K562 (cell line): Measurements from ENCODE around the gene KLK6. TPM values are rescaled to one million over a fixed set of nuclear protein-coding genes. Genes with fewer than 3 reads are reported as not detected.

Source experiments
- ATAC-seq: fragments of 200-7000 bp; cut with Tn5 transposase; 3 replicates; pipeline ENCODE4 v1.9.1; 2020; ENCODE audit warnings: moderate library complexity
- Bru-seq: library from RNA; stranded (reverse); fragments of 400-500 nt; gene quantifications from one replicate; lab custom pipeline; 2021; lab: Mats Ljungman, UMichigan
- BruChase-seq, 2 experiments: library from RNA; stranded (reverse); fragments of 400-500 nt; gene quantifications; one replicate each; lab custom pipeline; 2021; lab: Mats Ljungman, UMichigan
- BruUV-seq: library from RNA; stranded (reverse); fragments of 400-500 nt; replicated peaks from 2 replicates; lab custom pipeline; 2021; lab: Mats Ljungman, UMichigan
- CTCF ChIA-PET: fragments of 300-600 bp; formaldehyde crosslinking; extraction: SDS; loops from one replicate; lab custom pipeline; 2021; ENCODE audit warnings: low intra/inter-chr PET ratio; lab: Yijun Ruan, JAX
- POLR2A ChIA-PET: fragments of 300-600, 350-650 bp; sonication (Branson Sonifier 250); formaldehyde crosslinking; extraction: SDS; loops from one replicate; lab custom pipeline; 2021; ENCODE audit warnings: antibody characterized with exemption, inconsistent platforms; lab: Yijun Ruan, JAX
- DNase-seq, 4 experiments: peaks; one replicate each; pipeline versions ENCODE4 v3.0.0 to v3.0.0-alpha.2; 2011 to 2018; ENCODE audit warnings: low spot score in 3 of 4, mixed read lengths in 3 of 4; ENCODE audit errors: extremely low read depth in 1 of 4
- FAIRE-seq: peaks from 2 replicates; lab custom pipeline; 2011; peaks lifted over from hg19 to GRCh38; lab: Jason Lieb, UNC
- H2AFZ ChIP-seq: 2 replicates; pipeline ENCODE4 v1.6.0; 2011; ENCODE audit warnings: low read depth, low read length, control low read depth, inconsistent platforms
- H3K27ac ChIP-seq: fragments of 200-600 bp; 3 replicates; pipeline ENCODE4 v1.8.0; 2011; ENCODE audit warnings: low read depth, mild to moderate bottlenecking, control low read depth, inconsistent platforms, low read length, moderate library complexity, mixed read lengths; ENCODE audit errors: extremely low read depth
- H3K27me3 ChIP-seq, 2 experiments: fragments of 300-600 bp in 1 of 2; 2 replicates in 1 of 2; 3 replicates in 1 of 2; pipeline versions ENCODE4 v1.6.0 to v1.8.0; 2011; ENCODE audit warnings: inconsistent platforms in 2 of 2, low read length in 2 of 2, mild to moderate bottlenecking in 1 of 2, mixed read lengths in 1 of 2, moderate library complexity in 1 of 2; ENCODE audit not compliant: control insufficient read depth in 2 of 2, insufficient read depth in 2 of 2
- H3K36me3 ChIP-seq: fragments of 300-600 bp; 3 replicates; pipeline ENCODE4 v1.8.0; 2011; ENCODE audit warnings: mild to moderate bottlenecking, low read length, inconsistent platforms; ENCODE audit not compliant: control insufficient read depth, insufficient read depth
- H3K4me1 ChIP-seq, 2 experiments: fragments of 200-600 bp in 1 of 2; replicated peaks in 1 of 2; 2 replicates in 1 of 2; 3 replicates in 1 of 2; pipeline versions ENCODE4 v1.5.1 to v1.8.0; 2011; ENCODE audit warnings: inconsistent platforms in 2 of 2, low read length in 2 of 2, mild to moderate bottlenecking in 1 of 2, mixed read lengths in 1 of 2, moderate library complexity in 1 of 2; ENCODE audit not compliant: control insufficient read depth in 2 of 2, insufficient read depth in 2 of 2
- H3K4me2 ChIP-seq: 2 replicates; pipeline ENCODE4 v1.6.1; 2011; ENCODE audit warnings: low read length, control low read depth, inconsistent platforms, mixed read lengths; ENCODE audit not compliant: insufficient read depth
- H3K4me3 ChIP-seq: fragments of 200-600 bp; sonication (generic), shearing (Covaris generic); 2 replicates; pipeline ENCODE4 v1.5.1; 2016; ENCODE audit warnings: control low read depth, inconsistent platforms
- H3K79me2 ChIP-seq: fragments of 200-600 bp; 3 replicates; pipeline ENCODE4 v1.8.0; 2011; ENCODE audit warnings: low read length, inconsistent platforms; ENCODE audit not compliant: control insufficient read depth, insufficient read depth
- H3K9ac ChIP-seq, 2 experiments: 2 replicates each; pipeline versions ENCODE4 v1.6.0 to v1.6.1; 2011; ENCODE audit warnings: low read depth in 2 of 2, low read length in 2 of 2, control low read depth in 1 of 2, inconsistent platforms in 1 of 2, mild to moderate bottlenecking in 1 of 2, mixed read lengths in 1 of 2; ENCODE audit not compliant: insufficient read depth in 1 of 2
- H3K9me1 ChIP-seq: one replicate; pipeline ENCODE4 v1.6.0; 2011; ENCODE audit warnings: inconsistent platforms, mild to moderate bottlenecking, low read length, moderate library complexity; ENCODE audit not compliant: control insufficient read depth, insufficient read depth
- H3K9me3 ChIP-seq: replicated peaks from 2 replicates; pipeline ENCODE4 v1.5.1; 2011; ENCODE audit warnings: low read depth, low read length, inconsistent platforms; ENCODE audit not compliant: control insufficient read depth, insufficient read depth
- H4K20me1 ChIP-seq: replicated peaks from 2 replicates; pipeline ENCODE4 v1.6.1; 2011; ENCODE audit warnings: low read length, inconsistent platforms, mixed read lengths; ENCODE audit not compliant: control insufficient read depth, insufficient read depth
- POU5F1 ChIP-seq: fragments of 150-350 bp; IDR thresholded peaks from 2 replicates; pipeline ENCODE4 v1.6.1; 2014; ENCODE audit warnings: borderline replicate concordance, low read length, low read depth, mild to moderate bottlenecking; ENCODE audit not compliant: partially characterized antibody
- RERE ChIP-seq: sonication (generic); formaldehyde crosslinking; IDR thresholded peaks from 2 replicates; pipeline ENCODE4 v1.8.0; 2023; ENCODE audit warnings: missing genetic modification reagents, mild to moderate bottlenecking, borderline replicate concordance
- WGBS: fragments of 100-300 bp; shearing (Covaris generic); methylation state at CpG from one replicate; pipeline ENCODE4 v1.1.6; 2016; ENCODE audit warnings: low coverage, mixed read lengths; ENCODE audit not compliant: insufficient coverage; ENCODE audit errors: missing lambda C conversion rate; 5-methylcytosine and 5-hydroxymethylcytosine counted together
- in situ Hi-C: fragments of 300-500 bp; cut with MboI; formaldehyde crosslinking; loops from 4 replicates; pipeline ENCODE4 v1.15.0; 2018; ENCODE audit warnings: inconsistent platforms, mixed read lengths
- intact Hi-C: fragments of 100-400 bp; cut with micrococcal nuclease; formaldehyde crosslinking; loops from 2 replicates; pipeline ENCODE4 v1.14.2; 2022
- long read RNA-seq, 3 experiments: library from polyadenylated mRNA in 2 of 3; library from RNA in 1 of 3; unstranded in 2 of 3; stranded (forward) in 1 of 3; transcript quantifications; one replicate each; pipeline ENCODE4 v2.0.0, GENCODE V29; 2019 to 2022
- polyA minus RNA-seq, 3 experiments: library from RNA; depleted of rRNA, polyadenylated mRNA; stranded (reverse); fragments of >200 nt; gene quantifications; 2 replicates each; pipeline ENCODE4 v1.2.3, GENCODE V29; 2011
- polyA plus RNA-seq, 8 experiments: library from polyadenylated mRNA; depleted of rRNA in 4 of 8; stranded (reverse) in 5 of 8; unstranded in 3 of 8; fragments of >200 nt; fragmentation: Nextera tagmentation in 2 of 8; fragmentation: Illumina TruSeq in 1 of 8; extraction: Ambion mirVana in 2 of 8; extraction: Trizol in 1 of 8; gene quantifications; 2 replicates each; pipeline versions ENCODE4 v1.2.1 to v1.2.3, GENCODE V29; 2011 to 2014; ENCODE audit warnings: inconsistent platforms in 1 of 8, missing spikeins in 1 of 8
- total RNA-seq, 7 experiments: library from RNA; depleted of rRNA in 6 of 7; stranded (reverse); fragments of >200 nt in 6 of 7; fragmentation: Illumina TruSeq in 2 of 7; extraction: Trizol in 2 of 7; gene quantifications; 2 replicates each; pipeline versions ENCODE4 v1.2.1 to v1.2.3, GENCODE V29; 2011 to 2021; ENCODE audit warnings: low replicate concordance in 1 of 7

KLK6 gene
- not detected in 2 replicates for total RNA-seq (2011; cell fraction: chromatin; rRNA removed; ENCODE audit: low replicate concordance)
- total RNA-seq (2011; cell fraction: nucleolus; rRNA removed): not detected in 2 replicates
- total RNA-seq (2011; cell fraction: nucleoplasm; rRNA removed): not detected in 2 replicates
- total RNA-seq (2014; rRNA removed) (not detected in 2 replicates), total RNA-seq (2014; rRNA removed; fragmentation: Illumina TruSeq; extraction: Trizol) (not detected in 2 replicates), total RNA-seq (2015; rRNA removed; fragmentation: Illumina TruSeq; extraction: Trizol) (not detected in 2 replicates), total RNA-seq (2021) (not detected in 2 replicates), polyA plus RNA-seq (2011; rRNA removed) (not detected in 2 replicates), polyA plus RNA-seq (2014; fragmentation: Illumina TruSeq; extraction: Trizol) (not detected in 2 replicates), polyA plus RNA-seq (2014; fragmentation: Nextera tagmentation; extraction: Ambion mirVana) (not detected), polyA plus RNA-seq (2014; rRNA removed) (not detected in 2 replicates), polyA minus RNA-seq (2011; rRNA and poly(A)+ RNA removed) (not detected in 2 replicates), Bru-seq, nascent RNA (not detected), BruChase-seq, experiment 1, labeled RNA remaining after a 2-hour chase (not detected), BruChase-seq, experiment 2, labeled RNA remaining after a 6-hour chase (percentile 9 among the genes with signal in this experiment)
- not detected in 2 replicates for polyA plus RNA-seq (2011; cell fraction: cytosol; rRNA removed)
- 0.11 TPM in 1 of 2 replicates, not detected in the other for polyA plus RNA-seq (2011; cell fraction: nucleus; rRNA removed)
- polyA plus RNA-seq (2012): not detected in 2 replicates
- polyA minus RNA-seq (2011; cell fraction: cytosol; rRNA and poly(A)+ RNA removed): not detected in 2 replicates
- polyA minus RNA-seq (2011; cell fraction: nucleus; rRNA and poly(A)+ RNA removed): not detected in 2 replicates
- long read RNA-seq, experiment 1: 0 reads
- long read RNA-seq, experiment 2: 0 reads
- long read RNA-seq, experiment 3, partial matches to known transcripts: 0 of 1 reads
- long read RNA-seq, experiment 3, other reads (novel, unspliced or antisense): 1 of 1 reads

- Histone ChIP-seq H2AFZ (no peak within 1 kb of the TSS), H3K4me1 (peaks cover 0 to 10% of the 10 kb centered on the region in 2 experiments; a peak in 2 of 5 replicates), H3K27ac (no peak within 1 kb of the TSS), H3K36me3 (no peaks in the 10 kb centered on the region), H3K4me2 (no peak within 1 kb of the TSS), H4K20me1 (no peaks in the 10 kb centered on the region), H3K9me3 (no peaks in the 10 kb centered on the region), H3K79me2 (no peaks in the 10 kb centered on the region), H3K4me3 (no peak within 1 kb of the TSS), H3K9ac (no peak within 1 kb of the TSS), H3K27me3 (peaks cover 11 to 49% of the 10 kb centered on the region in 2 experiments; a peak in 4 of 5 replicates)
- CTCF ChIA-PET: no interaction called here
- intact Hi-C loops (no loop called here), in situ Hi-C loops (no loop called here)
- no TSS peak for BruUV-seq
- 7% methylated on average over 14 of the region's 19 CpGs for WGBS
- no peak for DNase-seq
- TF ChIP-seq POU5F1: no peak
- TF ChIP-seq RERE (CRISPR knock-in tag): no peak
- TF ChIP-seq, all 486 proteins: peak for 0
- ATAC-seq: no peak
- FAIRE-seq: no peak
- H3K9me1 ChIP-seq: no peaks in the 10 kb centered on the region
- POLR2A ChIA-PET: no interaction called here
Measured at GRCh38 chr19:50969413-50969760, at the start of gene KLK6. Gene KLK6, minus strand, starts transcription at chr19:50969591. Its CDS starts 1,487 bp downstream, at chr19:50968104.
